Kidney epithelial cell (primary cell): ENCODE measurements around the gene ADGRA1. TPM values are rescaled to one million over a fixed set of nuclear protein-coding genes. Genes with fewer than 3 reads are reported as not detected.

ENCODE experiments used
- DNase-seq: peaks from one replicate; pipeline ENCODE4 v3.0.0-alpha.2; 2010; ENCODE audit warnings: low read depth
- H3K27me3 ChIP-seq: 2 replicates; pipeline ENCODE4 v1.6.0; 2011; ENCODE audit warnings: low read length; ENCODE audit not compliant: control insufficient read depth, insufficient read depth
- H3K36me3 ChIP-seq: 2 replicates; pipeline ENCODE4 v1.5.1; 2011; ENCODE audit warnings: low read length; ENCODE audit not compliant: control insufficient read depth, insufficient read depth
- H3K4me3 ChIP-seq: 2 replicates; pipeline ENCODE4 v1.5.1; 2011; ENCODE audit warnings: low read depth, mild to moderate bottlenecking, control low read depth, low read length
- total RNA-seq: library from RNA; depleted of rRNA; stranded (reverse); fragments of >200 nt; gene quantifications from 2 replicates; pipeline ENCODE4 v1.2.3, GENCODE V29; 2015
- TF ChIP-seq, protein P1 (sequence below): IDR thresholded peaks from 2 replicates; pipeline ENCODE4 v1.5.1; 2011; ENCODE audit warnings: mild to moderate bottlenecking, moderate library complexity, low read length, control low read depth, inconsistent platforms; ENCODE audit not compliant: insufficient read depth, poor library complexity, severe bottlenecking

Gene ADGRA1
- total RNA-seq, 1 donor from 2014 or later = not detected

DNA sequence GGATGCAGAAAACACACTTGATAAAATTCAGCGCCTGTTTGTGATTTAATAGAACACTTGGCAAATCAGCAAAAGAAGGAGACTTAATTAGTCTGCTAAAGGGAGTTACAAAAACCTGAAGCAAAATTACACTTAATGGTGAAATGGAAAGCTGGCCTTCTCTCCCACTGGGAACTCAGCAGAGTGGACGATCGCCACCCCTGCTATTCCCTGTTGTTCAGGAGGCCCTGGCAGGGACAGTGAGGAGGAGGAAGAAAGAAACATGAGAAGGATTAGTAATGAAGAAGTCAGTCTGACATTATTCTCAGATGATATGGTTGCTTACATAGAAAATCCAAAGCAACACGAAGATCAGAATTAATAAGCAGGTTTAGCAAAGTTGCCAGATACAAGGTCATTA, 66.7 kb downstream of the ADGRA1 start:
- Histone ChIP-seq H3K4me3 (no peak overlapping the region), H3K36me3 (no peaks in the 10 kb centered on the region), H3K27me3 (peaks cover 14% of the 10 kb centered on the region)
- TF ChIP-seq, protein P1, sequence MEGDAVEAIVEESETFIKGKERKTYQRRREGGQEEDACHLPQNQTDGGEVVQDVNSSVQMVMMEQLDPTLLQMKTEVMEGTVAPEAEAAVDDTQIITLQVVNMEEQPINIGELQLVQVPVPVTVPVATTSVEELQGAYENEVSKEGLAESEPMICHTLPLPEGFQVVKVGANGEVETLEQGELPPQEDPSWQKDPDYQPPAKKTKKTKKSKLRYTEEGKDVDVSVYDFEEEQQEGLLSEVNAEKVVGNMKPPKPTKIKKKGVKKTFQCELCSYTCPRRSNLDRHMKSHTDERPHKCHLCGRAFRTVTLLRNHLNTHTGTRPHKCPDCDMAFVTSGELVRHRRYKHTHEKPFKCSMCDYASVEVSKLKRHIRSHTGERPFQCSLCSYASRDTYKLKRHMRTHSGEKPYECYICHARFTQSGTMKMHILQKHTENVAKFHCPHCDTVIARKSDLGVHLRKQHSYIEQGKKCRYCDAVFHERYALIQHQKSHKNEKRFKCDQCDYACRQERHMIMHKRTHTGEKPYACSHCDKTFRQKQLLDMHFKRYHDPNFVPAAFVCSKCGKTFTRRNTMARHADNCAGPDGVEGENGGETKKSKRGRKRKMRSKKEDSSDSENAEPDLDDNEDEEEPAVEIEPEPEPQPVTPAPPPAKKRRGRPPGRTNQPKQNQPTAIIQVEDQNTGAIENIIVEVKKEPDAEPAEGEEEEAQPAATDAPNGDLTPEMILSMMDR = no peak
- DNase-seq = no peak

DNA sequence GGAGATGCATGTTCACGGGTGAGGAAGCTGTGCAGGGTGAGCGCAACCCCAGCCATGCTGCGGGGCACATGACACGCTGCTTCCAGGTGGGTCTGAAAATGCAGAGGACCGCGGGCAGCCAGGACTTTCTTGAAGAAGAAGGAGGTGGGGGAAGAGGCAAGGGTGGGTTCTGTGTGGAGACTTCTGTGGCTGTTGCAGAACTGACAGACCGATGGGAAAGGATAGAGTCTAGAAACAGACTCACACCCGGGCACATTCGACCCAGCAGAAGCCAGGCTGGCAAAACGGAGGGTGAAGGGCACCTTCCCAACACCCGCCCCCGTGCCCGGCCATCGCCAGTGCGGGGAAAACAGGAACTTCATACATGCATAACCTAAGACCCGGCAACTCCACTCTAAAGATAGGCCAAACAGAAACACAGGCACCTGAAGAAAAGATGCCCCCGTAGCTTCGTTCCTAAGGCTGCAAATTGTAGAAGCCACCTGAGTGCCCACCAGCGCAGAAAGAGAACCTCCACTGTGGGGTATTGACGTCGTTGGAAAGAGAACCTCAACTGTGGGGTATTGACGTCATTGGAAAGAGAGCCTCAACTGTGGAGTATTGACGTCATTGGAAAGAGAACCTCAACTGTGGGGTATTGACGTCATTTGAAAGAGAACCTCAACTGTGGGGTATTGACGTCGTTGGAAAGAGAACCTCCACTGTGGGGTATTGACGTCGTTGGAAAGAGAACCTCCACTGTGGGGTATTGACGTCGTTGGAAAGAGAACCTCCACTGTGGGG, 67.5 kb downstream of the ADGRA1 start:
- TF ChIP-seq, protein P1 = no peak
- Histone ChIP-seq H3K4me3 (no peak overlapping the region), H3K27me3 (peaks cover 17% of the 10 kb centered on the region), H3K36me3 (no peaks in the 10 kb centered on the region)
- DNase-seq = no peak

DNA sequence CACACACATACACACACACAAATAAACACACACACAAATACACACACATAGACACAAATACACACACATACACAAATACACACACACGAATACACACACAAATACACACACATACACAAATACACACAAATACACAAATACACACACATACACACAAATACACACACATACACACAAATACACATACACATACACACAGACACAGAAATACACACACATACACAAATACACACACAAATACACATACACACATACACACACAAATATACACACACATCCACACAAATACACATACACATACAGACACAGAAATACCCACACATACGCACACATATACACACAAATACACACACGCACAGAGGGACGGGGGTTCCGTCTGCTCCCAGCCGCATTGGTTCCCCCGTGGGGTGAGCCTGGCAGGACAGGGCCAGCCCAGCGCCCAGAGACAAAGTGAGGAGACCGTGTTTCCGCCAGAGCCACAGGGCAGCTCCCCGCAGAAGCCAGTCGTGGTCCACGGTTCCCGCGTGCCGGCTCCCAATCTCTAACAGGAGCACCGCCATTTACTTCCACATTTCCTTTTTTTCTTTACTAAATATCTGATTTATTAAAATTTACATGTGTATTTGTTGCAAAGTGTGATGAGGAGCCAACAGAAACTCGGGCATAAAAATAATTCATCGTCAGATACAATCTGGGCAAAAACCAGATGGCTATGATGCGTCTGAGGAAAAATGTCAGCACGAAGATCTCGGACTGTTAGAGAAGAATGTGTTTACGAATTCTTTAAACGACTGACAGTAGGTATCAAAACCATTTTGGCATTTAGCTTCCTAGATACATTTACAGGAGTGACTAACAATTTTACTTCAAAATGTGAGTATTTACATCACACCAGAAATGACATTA, 69.2 kb downstream of the ADGRA1 start:
- no peak for DNase-seq
- TF ChIP-seq, protein P1 = no peak
- Histone ChIP-seq H3K27me3 (peaks cover 33% of the 10 kb centered on the region), H3K36me3 (no peaks in the 10 kb centered on the region), H3K4me3 (no peak overlapping the region)

DNA sequence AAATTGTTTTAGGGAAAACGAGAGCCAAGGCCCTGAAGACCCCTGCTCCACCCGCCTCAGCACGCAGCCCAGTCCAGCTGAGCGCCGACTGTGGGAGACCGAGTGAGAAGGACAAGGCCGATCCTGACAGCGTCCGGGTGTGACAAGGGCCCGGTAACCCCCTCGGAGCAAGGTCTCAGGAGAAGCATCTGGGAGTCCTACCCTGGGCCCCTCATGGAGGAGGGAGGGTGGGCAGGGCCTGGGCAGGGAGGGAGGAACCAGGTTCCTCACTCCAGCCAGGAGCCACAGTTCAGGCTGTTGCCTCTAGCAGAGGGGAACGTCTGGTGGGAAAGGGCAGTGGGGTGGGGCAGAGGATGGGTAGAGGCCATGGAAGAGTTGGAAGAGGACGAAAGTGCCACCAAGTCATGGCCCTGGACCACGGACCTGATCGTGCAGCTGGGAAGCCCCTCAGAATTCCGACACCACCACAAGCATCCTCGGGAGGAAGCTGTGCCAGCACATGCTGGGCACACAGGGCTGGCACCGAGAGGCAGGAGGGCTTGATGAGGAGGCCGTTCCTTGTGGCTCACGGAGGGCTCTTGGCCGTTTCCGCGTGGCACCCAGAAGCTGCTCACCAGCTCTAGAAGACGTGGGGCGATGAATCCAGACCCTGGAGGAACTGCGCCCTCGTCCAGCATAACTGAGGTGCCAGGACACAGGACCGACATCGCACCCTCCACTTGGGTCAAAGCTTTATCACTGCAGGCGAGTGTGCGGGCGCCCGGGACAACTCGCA, 70.1 kb downstream of the ADGRA1 start:
- Histone ChIP-seq H3K27me3 (peaks cover 41% of the 10 kb centered on the region), H3K4me3 (no peak overlapping the region), H3K36me3 (no peaks in the 10 kb centered on the region)
- no peak for DNase-seq
- TF ChIP-seq, protein P1 = no peak

DNA sequence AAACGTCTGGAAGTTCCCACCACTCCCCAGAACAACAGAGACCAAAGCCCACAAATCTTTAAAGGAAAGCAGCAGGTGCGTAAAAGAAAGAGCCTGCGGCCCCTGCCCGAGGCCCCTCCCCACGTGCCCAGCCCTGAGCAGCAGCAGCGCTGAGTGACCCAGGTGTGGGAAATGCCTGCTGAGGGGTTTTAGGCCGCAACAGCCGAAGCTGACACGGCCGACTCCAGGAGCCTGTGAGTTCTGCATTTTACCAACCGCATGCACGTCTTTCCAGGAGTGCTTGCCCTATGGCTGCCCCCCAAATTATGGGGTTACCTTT, 70.7 kb downstream of the ADGRA1 start:
- no peak overlapping the region for H3K4me3 ChIP-seq
- H3K36me3 ChIP-seq = no peaks in the 10 kb centered on the region
- DNase-seq = no peak
- TF ChIP-seq, protein P1 = no peak
- H3K27me3 ChIP-seq = peaks cover 47% of the 10 kb centered on the region
